Calu3 (cell line): Measurements from ENCODE around the gene TLL1. TPM values are rescaled to one million over a fixed set of nuclear protein-coding genes. Genes with fewer than 3 reads are reported as not detected.

ENCODE experiments used
- BruUV-seq: library from RNA; stranded (reverse); fragments of 400-500 nt; replicated peaks from 2 replicates; lab custom pipeline; 2021; lab: Mats Ljungman, UMichigan
- CTCF ChIA-PET: fragments of 300-600 bp; sonication (Branson Sonifier 250); formaldehyde crosslinking; loops from one replicate; lab custom pipeline; 2022; ENCODE audit warnings: antibody characterized with exemption; lab: Charles Lee
- DNase-seq: peaks from one replicate; pipeline ENCODE4 v3.0.0; 2022
- H3K27ac Mint-ChIP-seq: one replicate; pipeline ENCODE4 v1.8.0; 2022; ENCODE audit warnings: mixed read lengths; ENCODE audit not compliant: unreplicated experiment
- H3K27me3 Mint-ChIP-seq: one replicate; pipeline ENCODE4 v1.8.0; 2022; ENCODE audit warnings: mixed read lengths; ENCODE audit not compliant: unreplicated experiment
- H3K36me3 Mint-ChIP-seq: one replicate; pipeline ENCODE4 v1.8.0; 2022; ENCODE audit warnings: mild to moderate bottlenecking, moderate library complexity, mixed read lengths; ENCODE audit not compliant: insufficient read depth, unreplicated experiment
- H3K4me1 Mint-ChIP-seq: one replicate; pipeline ENCODE4 v1.8.0; 2022; ENCODE audit warnings: mild to moderate bottlenecking, low read depth, mixed read lengths; ENCODE audit not compliant: unreplicated experiment
- H3K4me3 Mint-ChIP-seq: one replicate; pipeline ENCODE4 v1.8.0; 2022; ENCODE audit warnings: mild to moderate bottlenecking, low read depth, moderate library complexity, mixed read lengths; ENCODE audit not compliant: unreplicated experiment
- H3K9me3 Mint-ChIP-seq: one replicate; pipeline ENCODE4 v1.8.0; 2022; ENCODE audit warnings: low read depth, mixed read lengths; ENCODE audit not compliant: unreplicated experiment
- CTCF ChIP-seq: fragments of 200-600 bp; IDR thresholded peaks from one replicate; pipeline ENCODE4 v1.8.0; 2022; ENCODE audit warnings: antibody characterized with exemption; ENCODE audit not compliant: unreplicated experiment
- intact Hi-C: fragments of 100-400 bp; cut with micrococcal nuclease; formaldehyde crosslinking; loops from one replicate; pipeline ENCODE4 v1.10.0; 2022; ENCODE audit not compliant: unreplicated experiment
- total RNA-seq: library from RNA; stranded (reverse); gene quantifications from 2 replicates; pipeline ENCODE4 v1.2.3, GENCODE V29; 2022

Gene TLL1
- total RNA-seq, 1 experiment from 2014 or later = not detected

DNA sequence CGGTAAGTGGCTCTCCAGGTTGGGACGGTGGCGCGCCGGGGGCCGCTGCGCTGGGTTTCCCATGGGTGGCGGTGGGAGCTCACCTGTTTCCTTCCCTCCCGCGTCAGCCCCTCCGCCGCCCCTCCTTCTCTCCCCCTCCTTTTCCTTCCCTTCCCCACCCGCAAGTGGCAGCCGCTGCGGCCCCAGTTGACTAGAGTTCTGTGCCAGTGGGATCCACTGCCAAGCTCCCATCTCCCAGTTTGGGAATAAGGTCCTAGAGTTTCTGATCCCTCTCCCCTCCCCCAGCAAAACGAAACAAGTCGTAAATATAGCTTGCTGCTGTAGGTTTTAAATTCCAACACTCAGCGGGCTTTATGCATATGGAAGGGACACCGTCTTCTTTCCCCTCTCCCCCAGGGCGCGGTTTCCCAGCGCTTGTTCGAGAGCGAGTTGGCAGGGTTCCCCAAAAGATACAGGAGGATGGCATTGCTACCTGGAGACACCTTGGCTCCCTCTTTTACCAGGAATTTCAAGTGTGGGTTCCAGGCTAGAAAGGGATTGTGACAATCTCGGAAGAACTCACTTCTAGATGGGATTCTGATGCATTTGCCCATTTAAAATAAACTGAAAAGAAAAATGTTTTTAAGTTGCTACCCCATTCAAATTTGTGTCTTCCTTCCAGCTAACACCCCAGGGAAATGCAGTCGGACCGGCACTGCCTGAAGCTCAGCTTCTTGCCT is 1.2 kb downstream of the TLL1 start:
- no peaks in the 10 kb centered on the region for H3K9me3 Mint-ChIP-seq
- H3K27ac Mint-ChIP-seq = no peak overlapping the region
- no TSS peak for BruUV-seq
- no peak for TF ChIP-seq CTCF
- DNase-seq = no peak
- H3K4me1 Mint-ChIP-seq = no peaks in the 10 kb centered on the region
- CTCF ChIA-PET = no interaction called here
- intact Hi-C loops = no loop called here
- peaks cover 12% of the 10 kb centered on the region for H3K36me3 Mint-ChIP-seq
- H3K27me3 Mint-ChIP-seq = no peaks in the 10 kb centered on the region
- H3K4me3 Mint-ChIP-seq = peak overlapping the region; percentile 69

DNA sequence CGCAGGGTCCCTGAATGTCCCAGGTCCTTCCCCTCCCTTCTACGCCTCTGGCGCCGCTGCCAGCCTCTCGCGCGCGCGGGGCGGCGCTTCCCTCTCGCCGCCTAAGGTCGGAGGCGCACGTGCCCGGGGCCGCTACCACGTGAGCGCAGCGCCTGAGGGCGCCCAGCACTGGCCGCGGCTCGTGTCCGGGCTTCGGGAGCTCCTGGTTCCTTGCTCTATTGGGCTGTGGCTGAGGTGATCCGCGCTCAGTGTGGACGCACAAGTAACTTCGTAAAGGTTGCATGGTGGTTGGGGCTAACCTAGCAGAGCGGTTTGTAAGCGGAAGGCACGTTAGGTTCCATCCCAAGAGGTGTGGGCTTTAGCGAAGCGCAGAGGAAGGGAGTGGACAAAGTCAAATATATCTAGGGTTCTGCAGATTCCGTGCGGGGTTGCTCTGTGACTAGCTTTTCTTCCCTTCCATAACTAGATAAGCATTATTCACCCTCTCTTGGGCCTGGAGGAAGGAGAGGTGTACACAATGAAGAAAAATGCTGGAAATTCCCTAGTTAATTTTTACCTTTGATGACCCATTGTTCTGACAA is 1.8 kb downstream of the TLL1 start:
- Mint-ChIP-seq H3K9me3 (no peaks in the 10 kb centered on the region), H3K27me3 (no peaks in the 10 kb centered on the region), H3K27ac (no peak overlapping the region), H3K4me1 (no peaks in the 10 kb centered on the region), H3K36me3 (peaks cover 12% of the 10 kb centered on the region), H3K4me3 (no peak overlapping the region)
- intact Hi-C loops = no loop called here
- BruUV-seq = no TSS peak
- CTCF ChIA-PET = no interaction called here
- no peak for TF ChIP-seq CTCF
- no peak for DNase-seq

DNA sequence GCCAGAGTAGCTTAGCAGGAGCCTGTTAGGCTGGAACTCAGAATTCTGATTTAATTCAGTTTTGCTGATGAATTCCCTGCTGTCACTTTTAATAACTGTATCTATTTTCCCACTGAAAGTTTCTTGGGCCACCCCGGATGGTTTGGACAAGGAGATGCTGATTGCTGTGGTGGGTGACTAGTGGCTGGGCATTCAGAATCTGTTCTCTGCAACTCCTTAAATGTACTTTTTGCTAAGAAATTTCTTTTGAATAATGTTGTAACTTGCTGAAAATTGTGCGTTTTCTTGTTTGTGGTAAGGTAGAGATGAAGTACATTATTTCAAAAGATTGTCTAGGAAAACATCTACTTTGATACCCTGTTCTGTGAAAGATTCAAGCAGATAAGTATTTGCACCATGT is 2.4 kb downstream of the TLL1 start:
- intact Hi-C loops = no loop called here
- no peak overlapping the region for H3K27ac Mint-ChIP-seq
- H3K4me3 Mint-ChIP-seq = no peak overlapping the region
- no peak for DNase-seq
- H3K9me3 Mint-ChIP-seq = no peaks in the 10 kb centered on the region
- H3K36me3 Mint-ChIP-seq = peaks cover 12% of the 10 kb centered on the region
- no TSS peak for BruUV-seq
- H3K4me1 Mint-ChIP-seq = no peaks in the 10 kb centered on the region
- CTCF ChIA-PET = no interaction called here
- no peaks in the 10 kb centered on the region for H3K27me3 Mint-ChIP-seq
- no peak for TF ChIP-seq CTCF

GRCh38 chr4:165877286-165877685 is 4.2 kb downstream of the TLL1 start:
- CTCF ChIA-PET = no interaction called here
- Mint-ChIP-seq H3K27me3 (no peaks in the 10 kb centered on the region), H3K36me3 (peaks cover 12% of the 10 kb centered on the region), H3K4me1 (no peaks in the 10 kb centered on the region), H3K4me3 (no peak overlapping the region), H3K27ac (no peak overlapping the region), H3K9me3 (no peaks in the 10 kb centered on the region)
- no peak for TF ChIP-seq CTCF
- no TSS peak for BruUV-seq
- DNase-seq = no peak
- intact Hi-C loops = no loop called here
